GM10248 (cell line): ENCODE results near the gene SETD6.
"Not testable (repeated sequence)": the region's sequence is repeated elsewhere in the genome, so short reads cannot be mapped to it uniquely, and the experiment has no call there.

Source experiments
- CTCF ChIA-PET: fragments of 300-600 bp; sonication (Branson Sonifier 250); formaldehyde crosslinking; extraction: SDS; loops from one replicate; lab custom pipeline; 2021; ENCODE audit warnings: antibody characterized with exemption; lab: Yijun Ruan, JAX
- POLR2A ChIA-PET: fragments of 350-650 bp; sonication (Branson Sonifier 250); formaldehyde crosslinking; extraction: SDS; loops from one replicate; lab custom pipeline; 2020; ENCODE audit warnings: antibody characterized with exemption; lab: Yijun Ruan, JAX
- DNase-seq: peaks from one replicate; pipeline ENCODE4 v3.0.0; 2012; ENCODE audit errors: extremely low spot score
- TF ChIP-seq, protein P1 (sequence below): IDR thresholded peaks from 2 replicates; pipeline ENCODE4 v1.5.1; 2012; ENCODE audit warnings: mild to moderate bottlenecking, low read depth; ENCODE audit errors: extremely low read depth, missing control alignments, control extremely low read depth

Gene SETD6

GRCh38 chr16:58548378-58548777 lies 33.1 kb downstream of the SETD6 start:
- ChIA-PET CTCF (interaction anchor here (1.8 to 2.5 kb wide), 3 partner anchors 11 to 36 kb away, joined by 4 to 13 read pairs (median 9); no protein-coding TSS in a partner anchor), POLR2A (interaction anchor here (0.7 kb wide), 1 partner anchor 28 kb away, joined by 3 read pairs; no protein-coding TSS in a partner anchor)
- TF ChIP-seq, protein P1, sequence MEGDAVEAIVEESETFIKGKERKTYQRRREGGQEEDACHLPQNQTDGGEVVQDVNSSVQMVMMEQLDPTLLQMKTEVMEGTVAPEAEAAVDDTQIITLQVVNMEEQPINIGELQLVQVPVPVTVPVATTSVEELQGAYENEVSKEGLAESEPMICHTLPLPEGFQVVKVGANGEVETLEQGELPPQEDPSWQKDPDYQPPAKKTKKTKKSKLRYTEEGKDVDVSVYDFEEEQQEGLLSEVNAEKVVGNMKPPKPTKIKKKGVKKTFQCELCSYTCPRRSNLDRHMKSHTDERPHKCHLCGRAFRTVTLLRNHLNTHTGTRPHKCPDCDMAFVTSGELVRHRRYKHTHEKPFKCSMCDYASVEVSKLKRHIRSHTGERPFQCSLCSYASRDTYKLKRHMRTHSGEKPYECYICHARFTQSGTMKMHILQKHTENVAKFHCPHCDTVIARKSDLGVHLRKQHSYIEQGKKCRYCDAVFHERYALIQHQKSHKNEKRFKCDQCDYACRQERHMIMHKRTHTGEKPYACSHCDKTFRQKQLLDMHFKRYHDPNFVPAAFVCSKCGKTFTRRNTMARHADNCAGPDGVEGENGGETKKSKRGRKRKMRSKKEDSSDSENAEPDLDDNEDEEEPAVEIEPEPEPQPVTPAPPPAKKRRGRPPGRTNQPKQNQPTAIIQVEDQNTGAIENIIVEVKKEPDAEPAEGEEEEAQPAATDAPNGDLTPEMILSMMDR = no peak
- DNase-seq = no peak

- ChIA-PET POLR2A (no interaction called here), CTCF (interaction anchor here (1.3 to 2.3 kb wide), 4 partner anchors 9 to 35 kb away, joined by 3 to 7 read pairs (median 4); no protein-coding TSS in a partner anchor)
- TF ChIP-seq, protein P1 = no peak
- DNase-seq = no peak
These were observed 36.2 kb downstream of the SETD6 start for GRCh38 chr16:58551496-58551895.

- ChIA-PET POLR2A (no interaction called here), CTCF (interaction anchor here (1.5 kb wide), 1 partner anchor 11 kb away, joined by 6 read pairs; no protein-coding TSS in a partner anchor)
- TF ChIP-seq, protein P1 = no peak
- no peak for DNase-seq
These were observed 41.4 kb downstream of the SETD6 start for GRCh38 chr16:58556678-58557077.

GRCh38 chr16:58563235-58563634 lies 47.9 kb downstream of the SETD6 start:
- ChIA-PET CTCF (interaction anchor here (1.7 kb wide), 2 partner anchors 9 to 16 kb away, joined by 6 read pairs; no protein-coding TSS in a partner anchor), POLR2A (no interaction called here)
- TF ChIP-seq, protein P1 = no peak
- no peak for DNase-seq

- ChIA-PET POLR2A (no interaction called here), CTCF (interaction anchor here (1.7 kb wide), 2 partner anchors 9 to 16 kb away, joined by 6 read pairs; no protein-coding TSS in a partner anchor)
These were observed 48.5 kb downstream of the SETD6 start for GRCh38 chr16:58563775-58564174.

GRCh38 chr16:58565697-58566096 lies 50.4 kb downstream of the SETD6 start:
- CTCF ChIA-PET = interaction anchor here (1.1 to 1.5 kb wide), 2 partner anchors 12 to 26 kb away, joined by 4 read pairs; no protein-coding TSS in a partner anchor
- DNase-seq, POLR2A ChIA-PET: not testable (repeated sequence)

More at GRCh38 chr16:58563775-58564174, 48.5 kb downstream of the SETD6 start:
- TF ChIP-seq, protein P1 = no peak
- DNase-seq = no peak
